ENCODE results near the gene SUPT20HL2.

GRCh38 chrX:24283127-24283794 lies 30.6 kb downstream of the SUPT20HL2 start:
- TF ChIP-seq POLR2A (IDR thresholded peaks at IDR 0.05; ENCODE audit: low read length): no peak
- TF ChIP-seq GATA1 (IDR thresholded peaks at IDR 0.05; ENCODE audit: low read depth, low read length): no peak
